IMR-90 (cell line): ENCODE results near the gene KLHL7. TPM values are rescaled to one million over a fixed set of nuclear protein-coding genes. Genes with fewer than 3 reads are reported as not detected.

Source experiments
- ATAC-seq: fragments of 200-7000 bp; cut with Tn5 transposase; 2 replicates; pipeline ENCODE4 v1.9.1; 2020; ENCODE audit warnings: low read depth, mild to moderate bottlenecking, moderate library complexity
- BruUV-seq: library from RNA; stranded (reverse); fragments of 400-500 nt; replicated peaks from 2 replicates; lab custom pipeline; 2021; lab: Mats Ljungman, UMichigan
- CTCF ChIA-PET: fragments of 300-600 bp; formaldehyde crosslinking; extraction: SDS; loops from one replicate; lab custom pipeline; 2021; ENCODE audit warnings: antibody characterized with exemption; lab: Yijun Ruan, JAX
- POLR2A ChIA-PET: fragments of 300-600 bp; sonication (Branson Sonifier 250); formaldehyde crosslinking; loops from one replicate; lab custom pipeline; 2022; ENCODE audit warnings: antibody characterized with exemption; ENCODE audit not compliant: unreplicated experiment; lab: Charles Lee
- DNase-seq: peaks from one replicate; pipeline ENCODE4 v3.0.0; 2013
- H2AFZ ChIP-seq: replicated peaks from 2 replicates; pipeline ENCODE3; 2013; ENCODE audit warnings: low read length, mild to moderate bottlenecking; ENCODE audit not compliant: poor library complexity
- H2AK5ac ChIP-seq: 2 replicates; pipeline ENCODE4 v1.6.1; 2013; ENCODE audit warnings: low read depth, low read length, inconsistent platforms
- H2AK9ac ChIP-seq: replicated peaks from 2 replicates; pipeline ENCODE3; 2013; ENCODE audit warnings: mild to moderate bottlenecking, low read depth, low read length, moderate library complexity; ENCODE audit not compliant: poor library complexity
- H2BK120ac ChIP-seq: 2 replicates; pipeline ENCODE4 v1.6.1; 2013; ENCODE audit warnings: low read depth, low read length, inconsistent platforms
- H2BK15ac ChIP-seq: 3 replicates; pipeline ENCODE4 v1.6.1; 2013; ENCODE audit warnings: low read depth, low read length, inconsistent platforms
- H2BK20ac ChIP-seq: 2 replicates; pipeline ENCODE4 v1.6.1; 2013; ENCODE audit warnings: low read depth, mild to moderate bottlenecking, inconsistent platforms, low read length, moderate library complexity
- H2BK5ac ChIP-seq: 2 replicates; pipeline ENCODE4 v1.6.1; 2013; ENCODE audit warnings: mild to moderate bottlenecking, low read depth, low read length, inconsistent platforms; ENCODE audit not compliant: poor library complexity, severe bottlenecking
- H3K14ac ChIP-seq: replicated peaks from 2 replicates; pipeline ENCODE4 v1.6.1; 2013; ENCODE audit warnings: low read depth, low read length, inconsistent platforms
- H3K18ac ChIP-seq: 2 replicates; pipeline ENCODE4 v1.6.1; 2013; ENCODE audit warnings: low read depth, low read length, control low read depth
- H3K23ac ChIP-seq: 2 replicates; pipeline ENCODE4 v1.6.1; 2013; ENCODE audit warnings: low read depth, low read length, inconsistent platforms
- H3K27ac ChIP-seq: 2 replicates; pipeline ENCODE4 v1.5.1; 2013; ENCODE audit warnings: mild to moderate bottlenecking, control low read depth, low read length; ENCODE audit not compliant: insufficient read depth
- H3K27me3 ChIP-seq: 2 replicates; pipeline ENCODE4 v1.6.1; 2013; ENCODE audit warnings: low read length; ENCODE audit not compliant: control insufficient read depth, insufficient read depth
- H3K36me3 ChIP-seq: 2 replicates; pipeline ENCODE4 v1.6.1; 2013; ENCODE audit warnings: low read length, mixed read lengths; ENCODE audit not compliant: control insufficient read depth, insufficient read depth
- H3K4ac ChIP-seq: 2 replicates; pipeline ENCODE4 v1.6.1; 2013; ENCODE audit warnings: low read depth, low read length, inconsistent platforms
- H3K4me1 ChIP-seq: 2 replicates; pipeline ENCODE4 v1.6.1; 2013; ENCODE audit warnings: low read length, mixed read lengths; ENCODE audit not compliant: control insufficient read depth, insufficient read depth
- H3K4me2 ChIP-seq: 2 replicates; pipeline ENCODE4 v1.6.1; 2013; ENCODE audit warnings: low read depth, mild to moderate bottlenecking, control low read depth, low read length, moderate library complexity
- H3K4me3 ChIP-seq: 2 replicates; pipeline ENCODE4 v1.5.1; 2013; ENCODE audit warnings: low read depth, mild to moderate bottlenecking, control low read depth, low read length, moderate library complexity; ENCODE audit not compliant: insufficient read depth
- H3K56ac ChIP-seq: 2 replicates; pipeline ENCODE4 v1.6.1; 2013; ENCODE audit warnings: low read length, inconsistent platforms; ENCODE audit not compliant: insufficient read depth; ENCODE audit errors: extremely low read depth
- H3K79me1 ChIP-seq, 2 experiments: 2 replicates each; pipeline ENCODE4 v1.6.1; 2013; ENCODE audit warnings: low read length in 2 of 2, inconsistent platforms in 1 of 2, low read depth in 1 of 2
- H3K9ac ChIP-seq: 2 replicates; pipeline ENCODE4 v1.6.1; 2013; ENCODE audit warnings: low read depth, low read length, control low read depth
- H3K9me1 ChIP-seq: 2 replicates; pipeline ENCODE4 v1.6.1; 2013; ENCODE audit warnings: low read length, inconsistent platforms; ENCODE audit not compliant: insufficient read depth
- H3K9me3 ChIP-seq: 2 replicates; pipeline ENCODE4 v1.6.1; 2013; ENCODE audit warnings: low read length; ENCODE audit not compliant: control insufficient read depth, insufficient read depth
- H4K20me1 ChIP-seq: 2 replicates; pipeline ENCODE4 v1.6.1; 2013; ENCODE audit warnings: low read length, inconsistent platforms; ENCODE audit not compliant: insufficient read depth
- H4K5ac ChIP-seq: 2 replicates; pipeline ENCODE4 v1.6.1; 2013; ENCODE audit warnings: mild to moderate bottlenecking, low read depth, low read length, control low read depth
- H4K8ac ChIP-seq, 2 experiments: 2 replicates each; pipeline ENCODE4 v1.6.1; 2013; ENCODE audit warnings: low read depth in 2 of 2, low read length in 2 of 2, control low read depth in 1 of 2, inconsistent platforms in 1 of 2
- H4K91ac ChIP-seq: 2 replicates; pipeline ENCODE4 v1.6.1; 2013; ENCODE audit warnings: low read depth, low read length, inconsistent platforms; ENCODE audit not compliant: insufficient read depth
- BHLHE40 ChIP-seq: fragments of 150-350 bp; IDR thresholded peaks from 2 replicates; pipeline ENCODE4 v1.6.1; 2016; ENCODE audit warnings: mild to moderate bottlenecking, low read depth, low read length
- ELK1 ChIP-seq: fragments of 150-350 bp; IDR thresholded peaks from 2 replicates; pipeline ENCODE4 v1.6.1; 2016; ENCODE audit warnings: low read depth, mild to moderate bottlenecking, low read length, moderate library complexity, borderline replicate concordance
- FOS ChIP-seq: fragments of 150-350 bp; IDR thresholded peaks from 2 replicates; pipeline ENCODE4 v1.6.1; 2016; ENCODE audit warnings: low read depth, low read length
- MAZ ChIP-seq: IDR thresholded peaks from 2 replicates; pipeline ENCODE4 v1.6.1; 2012; ENCODE audit warnings: low read depth, mild to moderate bottlenecking, low read length, improper control_type of control experiment, moderate library complexity, borderline replicate concordance
- MXI1 ChIP-seq: IDR thresholded peaks from 2 replicates; pipeline ENCODE4 v1.6.1; 2012; ENCODE audit warnings: low read depth, mild to moderate bottlenecking, low read length, moderate library complexity, borderline replicate concordance
- NFE2L2 ChIP-seq: fragments of 150-350 bp; IDR thresholded peaks from 2 replicates; pipeline ENCODE4 v1.6.1; 2016; ENCODE audit warnings: low read depth, mild to moderate bottlenecking, low read length
- POLR2A ChIP-seq: IDR thresholded peaks from 2 replicates; pipeline ENCODE4 v1.6.1; 2012; ENCODE audit warnings: mild to moderate bottlenecking, low read depth, low read length
- RAD21 ChIP-seq: IDR thresholded peaks from 2 replicates; pipeline ENCODE4 v1.6.1; 2012; ENCODE audit warnings: low read length, improper control_type of control experiment
- RCOR1 ChIP-seq: IDR thresholded peaks from 2 replicates; pipeline ENCODE4 v1.6.1; 2012; ENCODE audit warnings: mild to moderate bottlenecking, low read length, improper control_type of control experiment; ENCODE audit not compliant: insufficient replicate concordance
- RFX5 ChIP-seq: IDR thresholded peaks from 2 replicates; pipeline ENCODE4 v1.8.0; 2012; ENCODE audit warnings: low read depth, mild to moderate bottlenecking, low read length, moderate library complexity
- SMC3 ChIP-seq: fragments of 150-350 bp; IDR thresholded peaks from 2 replicates; pipeline ENCODE4 v1.6.1; 2016; ENCODE audit warnings: low read depth, mild to moderate bottlenecking, antibody characterized with exemption, low read length, moderate library complexity
- USF2 ChIP-seq: fragments of 150-350 bp; IDR thresholded peaks from 2 replicates; pipeline ENCODE4 v1.6.1; 2017; ENCODE audit warnings: mild to moderate bottlenecking, antibody characterized with exemption, low read length, low read depth
- WGBS, 2 experiments: methylation state at CpG; one replicate each; pipeline versions ENCODE4 v1.1.5 to v1.1.7; 2013; ENCODE audit warnings: missing lambda C conversion rate in 2 of 2; ENCODE audit not compliant: insufficient read length in 1 of 2; ENCODE audit errors: extremely low coverage in 2 of 2; 5-methylcytosine and 5-hydroxymethylcytosine counted together
- dilution Hi-C: fragments of 300-500 bp; cut with HindIII; formaldehyde crosslinking; loops from one replicate; pipeline ENCODE4 v1.14.3; 2018; ENCODE audit warnings: low sequenced_read_pairs; ENCODE audit not compliant: unreplicated experiment
- in situ Hi-C: fragments of 300-500 bp; cut with MboI; formaldehyde crosslinking; loops from 3 replicates; pipeline ENCODE4 v1.14.3; 2019; ENCODE audit warnings: low sequenced_read_pairs, inconsistent platforms, mixed read lengths
- intact Hi-C: fragments of 100-400 bp; cut with micrococcal nuclease; formaldehyde crosslinking; loops from 2 replicates; pipeline ENCODE4 v1.10.0; 2022
- polyA plus RNA-seq, 3 experiments: library from polyadenylated mRNA; depleted of rRNA; stranded (reverse); fragments of >200 nt; gene quantifications; 2 replicates each; pipeline ENCODE4 v1.2.3, GENCODE V29; 2012; ENCODE audit warnings: low replicate concordance in 1 of 3
- total RNA-seq: library from RNA; depleted of rRNA; stranded (reverse); fragments of >200 nt; gene quantifications from 2 replicates; pipeline ENCODE4 v1.2.3, GENCODE V29; 2012
- TF ChIP-seq, protein P1 (sequence below): conservative IDR thresholded peaks from 2 replicates; pipeline ENCODE4 v1.5.1; 2012; ENCODE audit warnings: mild to moderate bottlenecking, low read depth, low read length, improper control_type of control experiment

Gene KLHL7
- total and polyA plus RNA-seq, 2 of the 4 experiments (the other 2 are of a cell fraction) = 24.6 to 29.2 TPM

GRCh38 chr7:23222439-23223030, 117.0 kb downstream of the KLHL7 start:
- no TSS peak for BruUV-seq
- H3K14ac ChIP-seq = no peak overlapping the region
- H4K20me1 ChIP-seq = no peaks in the 10 kb centered on the region
- H3K79me1 ChIP-seq = no peaks in the 10 kb centered on the region
- H3K9me3 ChIP-seq = no peaks in the 10 kb centered on the region
- ATAC-seq (no peak), DNase-seq (no peak)
- H4K8ac ChIP-seq = no peak overlapping the region
- no peak overlapping the region for H2BK15ac ChIP-seq
- no peak overlapping the region for H4K5ac ChIP-seq
- H3K9me1 ChIP-seq = no peaks in the 10 kb centered on the region
- in situ Hi-C loops = no loop called here
- H2AK5ac ChIP-seq = no peak overlapping the region
- H3K27me3 ChIP-seq = peaks cover 10% of the 10 kb centered on the region
- H3K18ac ChIP-seq = no peak overlapping the region
- no CpG with 5 or more reads among the region's 5 CpGs for WGBS, 2 experiments
- H3K23ac ChIP-seq = no peak overlapping the region
- H3K4me1 ChIP-seq = no peaks in the 10 kb centered on the region
- POLR2A ChIA-PET = no interaction called here
- no peak overlapping the region for H3K4me3 ChIP-seq
- no peak overlapping the region for H3K56ac ChIP-seq
- no peak overlapping the region for H2AK9ac ChIP-seq
- H2BK120ac ChIP-seq = no peak overlapping the region
- intact Hi-C loops = no loop called here
- TF ChIP-seq FOS (no peak), BHLHE40 (no peak), NFE2L2 (no peak), MXI1 (no peak), ELK1 (no peak), RAD21 (no peak), RCOR1 (no peak), MAZ (no peak), SMC3 (no peak), POLR2A (no peak), USF2 (no peak), RFX5 (no peak)
- TF ChIP-seq, protein P1, sequence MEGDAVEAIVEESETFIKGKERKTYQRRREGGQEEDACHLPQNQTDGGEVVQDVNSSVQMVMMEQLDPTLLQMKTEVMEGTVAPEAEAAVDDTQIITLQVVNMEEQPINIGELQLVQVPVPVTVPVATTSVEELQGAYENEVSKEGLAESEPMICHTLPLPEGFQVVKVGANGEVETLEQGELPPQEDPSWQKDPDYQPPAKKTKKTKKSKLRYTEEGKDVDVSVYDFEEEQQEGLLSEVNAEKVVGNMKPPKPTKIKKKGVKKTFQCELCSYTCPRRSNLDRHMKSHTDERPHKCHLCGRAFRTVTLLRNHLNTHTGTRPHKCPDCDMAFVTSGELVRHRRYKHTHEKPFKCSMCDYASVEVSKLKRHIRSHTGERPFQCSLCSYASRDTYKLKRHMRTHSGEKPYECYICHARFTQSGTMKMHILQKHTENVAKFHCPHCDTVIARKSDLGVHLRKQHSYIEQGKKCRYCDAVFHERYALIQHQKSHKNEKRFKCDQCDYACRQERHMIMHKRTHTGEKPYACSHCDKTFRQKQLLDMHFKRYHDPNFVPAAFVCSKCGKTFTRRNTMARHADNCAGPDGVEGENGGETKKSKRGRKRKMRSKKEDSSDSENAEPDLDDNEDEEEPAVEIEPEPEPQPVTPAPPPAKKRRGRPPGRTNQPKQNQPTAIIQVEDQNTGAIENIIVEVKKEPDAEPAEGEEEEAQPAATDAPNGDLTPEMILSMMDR = no peak
- H3K9ac ChIP-seq = no peak overlapping the region
- CTCF ChIA-PET = interaction anchor here (1.3 kb wide), 1 partner anchor 11 kb away, joined by 4 read pairs; no protein-coding TSS in a partner anchor
- no peak overlapping the region for H2BK5ac ChIP-seq
- dilution Hi-C loops = no loop called here
- H3K36me3 ChIP-seq = no peaks in the 10 kb centered on the region
- H3K4me2 ChIP-seq = no peak overlapping the region
- H2BK20ac ChIP-seq = no peak overlapping the region
- H3K27ac ChIP-seq = no peak overlapping the region
- no peak overlapping the region for H2AFZ ChIP-seq
- no peak overlapping the region for H4K91ac ChIP-seq
- H3K4ac ChIP-seq = no peak overlapping the region
